MG63 (cell line): ENCODE measurements around the gene ZBTB8A. TPM values are rescaled to one million over a fixed set of nuclear protein-coding genes. Genes with fewer than 3 reads are reported as not detected.
"Not testable (repeated sequence)": the region's sequence is repeated elsewhere in the genome, so short reads cannot be mapped to it uniquely, and the experiment has no call there.

ENCODE experiments used
- DNase-seq: peaks from one replicate; pipeline ENCODE4 v3.0.0-alpha.2; 2020
- H3K27me3 ChIP-seq: fragments of 250-450 bp; sonication (Bioruptor Pico); 2 replicates; pipeline ENCODE4 v1.5.1; 2020; ENCODE audit warnings: mild to moderate bottlenecking, moderate library complexity
- H3K36me3 ChIP-seq: fragments of 250-450 bp; sonication (Bioruptor Pico); 2 replicates; pipeline ENCODE4 v1.5.1; 2020; ENCODE audit warnings: mild to moderate bottlenecking, moderate library complexity
- H3K4me3 ChIP-seq: fragments of 250-450 bp; sonication (Bioruptor Pico); 2 replicates; pipeline ENCODE4 v1.5.1; 2020; ENCODE audit warnings: mild to moderate bottlenecking, moderate library complexity
- H3K9me3 ChIP-seq: fragments of 250-450 bp; sonication (Bioruptor Pico); 2 replicates; pipeline ENCODE4 v1.5.1; 2020; ENCODE audit warnings: mild to moderate bottlenecking, moderate library complexity
- total RNA-seq: library from RNA; depleted of rRNA; stranded (reverse); fragments of >200 nt; shearing (Covaris generic); gene quantifications from 2 replicates; pipeline ENCODE4 v1.2.3, GENCODE V29; 2014; ENCODE audit warnings: low replicate concordance

ZBTB8A gene
- total RNA-seq, 1 experiment from 2014 or later: 3.2 TPM

DNA sequence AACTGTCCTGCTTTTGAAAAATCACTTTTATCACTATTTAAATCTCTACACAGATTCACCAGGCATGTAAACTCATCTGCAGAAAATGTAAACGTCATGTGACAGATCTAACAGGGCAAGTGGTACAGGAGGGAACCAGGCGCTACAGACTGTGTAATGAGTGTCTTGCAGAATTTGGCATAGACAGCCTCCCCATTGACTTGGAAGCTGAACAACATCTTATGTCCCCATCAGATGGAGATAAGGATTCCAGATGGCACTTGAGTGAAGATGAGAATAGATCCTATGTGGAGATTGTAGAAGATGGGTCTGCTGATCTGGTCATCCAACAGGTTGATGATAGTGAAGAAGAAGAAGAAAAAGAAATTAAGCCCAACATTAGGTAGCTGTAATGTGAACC lies 60.8 kb downstream of the ZBTB8A start:
- Histone ChIP-seq H3K4me3 (no peak overlapping the region), H3K9me3 (no peaks in the 10 kb centered on the region), H3K27me3 (no peaks in the 10 kb centered on the region), H3K36me3 (no peaks in the 10 kb centered on the region; the same call in 1 of the 2 replicates)
- DNase-seq: no peak

DNA sequence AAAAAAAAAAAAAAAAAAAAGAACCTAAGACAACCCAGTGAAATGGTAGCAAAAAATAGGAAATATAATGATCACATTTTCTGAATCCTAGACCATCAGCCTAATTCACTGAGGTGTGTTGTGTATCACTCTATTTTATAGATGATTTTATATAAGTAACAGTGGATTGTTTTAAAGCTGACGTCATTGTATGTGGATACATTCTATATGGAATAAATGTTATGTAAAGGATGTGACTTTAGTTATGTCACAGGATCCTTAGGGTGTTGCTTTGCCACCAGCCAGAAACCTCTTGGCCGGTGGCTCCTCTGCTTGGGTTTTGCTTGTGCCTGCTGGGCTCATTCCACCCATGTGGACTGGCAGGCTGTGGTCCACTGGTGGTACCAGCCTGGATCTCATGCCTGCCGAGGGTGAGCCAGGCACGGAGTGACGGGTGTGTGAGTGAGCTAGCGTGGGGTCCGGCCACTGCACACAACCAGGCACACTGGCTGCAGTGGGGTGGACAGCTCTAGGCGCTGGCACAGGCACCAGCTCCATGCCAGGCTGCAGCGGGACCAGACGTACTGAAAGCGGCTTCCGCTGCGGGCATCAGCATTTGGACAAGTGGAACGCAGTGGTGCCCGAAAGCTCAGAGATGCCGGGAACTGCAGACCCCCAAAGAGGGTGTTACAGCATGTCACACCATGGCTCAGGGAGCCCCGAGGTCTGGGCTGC lies 66.6 kb downstream of the ZBTB8A start:
- Histone ChIP-seq H3K36me3 (no peaks in the 10 kb centered on the region), H3K27me3 (no peaks in the 10 kb centered on the region), H3K4me3 (no peak overlapping the region), H3K9me3 (no peaks in the 10 kb centered on the region)
- no peak for DNase-seq

DNA sequence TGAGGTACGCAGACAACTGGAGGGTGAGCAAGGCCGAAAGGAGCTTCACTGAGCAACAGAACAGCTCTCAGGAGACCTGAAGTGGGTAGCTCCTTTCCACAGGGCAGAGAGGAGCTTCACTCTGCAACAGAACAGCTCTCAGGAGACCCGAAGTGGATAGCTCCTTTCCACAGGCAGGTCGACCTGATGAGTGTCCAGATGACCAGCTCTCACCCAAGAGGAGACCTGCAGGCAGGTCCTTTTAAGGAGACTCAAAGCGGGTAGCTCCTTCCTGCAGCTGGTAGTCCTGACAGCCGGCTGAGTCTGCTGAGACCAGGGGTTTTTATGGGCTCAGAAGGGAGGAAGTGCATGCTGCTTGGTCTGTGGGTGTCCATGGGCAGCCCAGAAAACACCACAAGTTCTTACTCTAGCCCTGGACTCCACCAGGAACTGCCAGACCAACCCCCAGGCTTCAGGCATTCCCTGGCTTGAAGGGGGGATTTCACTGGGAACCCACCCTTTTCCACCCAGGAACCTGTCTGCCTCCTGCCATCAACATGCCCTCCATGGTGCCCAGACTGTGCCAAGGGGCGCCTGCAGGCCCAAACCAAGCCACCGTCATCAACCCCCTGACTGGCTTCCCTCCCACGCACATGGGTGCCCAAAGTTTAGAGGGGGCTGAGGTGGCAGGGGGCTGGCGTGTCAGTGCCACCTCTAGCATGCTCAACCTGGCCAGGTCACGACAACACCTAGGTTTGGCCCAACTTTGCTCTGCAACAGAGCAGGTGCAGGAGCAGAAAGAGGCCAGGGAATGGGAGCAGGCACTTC lies 67.5 kb downstream of the ZBTB8A start:
- Histone ChIP-seq H3K4me3 (no peak overlapping the region), H3K9me3 (no peaks in the 10 kb centered on the region), H3K27me3 (no peaks in the 10 kb centered on the region), H3K36me3 (no peaks in the 10 kb centered on the region)
- DNase-seq: no peak

DNA sequence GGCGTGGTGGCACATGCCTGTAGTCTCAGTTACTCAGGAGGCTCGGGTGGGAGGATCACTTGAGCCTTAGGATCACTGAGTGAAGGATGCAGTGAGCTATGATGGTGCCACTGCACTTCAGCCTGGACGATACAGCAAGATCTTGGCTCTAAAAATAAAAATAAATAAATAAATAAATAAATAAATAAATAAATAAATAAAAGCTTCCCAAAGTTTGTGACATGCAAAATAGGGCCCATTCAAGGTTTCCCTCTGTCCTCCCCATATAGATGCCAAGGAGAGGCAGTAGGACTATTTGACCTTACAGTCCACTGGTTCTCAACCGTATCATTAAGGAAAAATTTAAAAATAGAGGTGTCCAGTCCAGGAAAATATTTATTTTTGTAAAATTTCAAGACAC lies 70.0 kb downstream of the ZBTB8A start:
- Histone ChIP-seq H3K9me3 (no peaks in the 10 kb centered on the region), H3K27me3 (no peaks in the 10 kb centered on the region), H3K36me3 (no peaks in the 10 kb centered on the region), H3K4me3 (no peak overlapping the region)
- no peak for DNase-seq

DNA sequence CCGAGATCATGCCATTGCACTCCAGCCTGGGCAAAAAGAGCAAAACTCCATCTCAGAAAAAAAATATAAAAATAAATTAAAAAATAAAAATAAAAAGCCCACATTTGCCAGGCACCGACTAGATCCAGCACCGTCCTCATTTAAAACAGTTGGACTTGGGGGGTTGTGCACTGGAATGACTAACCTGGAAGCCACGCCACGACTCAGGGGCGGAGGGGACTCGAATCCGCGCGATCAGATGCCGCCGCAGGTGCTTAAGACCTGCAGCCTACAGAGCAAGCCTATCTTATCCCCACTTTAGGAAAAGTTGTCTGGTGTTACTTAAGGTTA lies 72.6 kb downstream of the ZBTB8A start:
- H3K9me3 ChIP-seq: no peaks in the 10 kb centered on the region
- H3K27me3 ChIP-seq: no peaks in the 10 kb centered on the region
- H3K4me3 ChIP-seq: peak overlapping the region; percentile 54
- H3K36me3 ChIP-seq: no peaks in the 10 kb centered on the region
- DNase-seq: no peak

DNA sequence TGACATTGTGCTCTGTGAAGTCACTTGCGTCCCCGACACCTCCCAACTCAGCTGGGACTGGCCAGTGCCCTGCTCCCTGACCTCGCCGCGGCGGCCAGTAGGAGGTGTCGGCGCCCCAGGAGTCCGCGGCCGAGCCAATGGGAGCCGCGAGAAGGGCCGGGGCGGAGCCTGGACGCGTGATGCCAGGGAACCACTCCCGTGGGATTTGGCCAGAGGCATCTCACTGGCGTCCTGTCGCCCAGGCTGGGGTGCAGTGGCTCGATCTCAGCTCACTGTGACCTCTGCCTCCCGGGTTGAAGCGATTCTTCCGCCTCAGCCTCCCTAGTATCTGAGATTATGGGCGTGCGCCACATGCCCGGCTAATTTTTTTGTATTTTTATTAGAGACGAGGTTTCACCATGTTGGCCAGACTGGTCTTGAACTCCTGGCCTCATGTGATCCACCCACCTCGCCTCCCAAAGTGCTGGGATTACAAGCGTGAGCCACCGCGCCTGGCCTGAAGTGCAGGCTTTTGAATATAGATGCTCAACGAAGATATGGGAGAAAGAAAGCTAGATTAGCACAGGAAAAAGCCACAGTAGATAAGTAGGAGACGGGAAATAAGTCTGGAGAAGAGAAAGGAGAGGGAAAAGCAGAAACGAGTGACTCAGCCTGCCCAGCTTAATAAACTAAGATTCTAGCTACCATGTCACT lies 73.1 kb downstream of the ZBTB8A start:
- peak overlapping the region; percentile 54 for H3K4me3 ChIP-seq
- no peaks in the 10 kb centered on the region for H3K9me3 ChIP-seq
- no peaks in the 10 kb centered on the region for H3K27me3 ChIP-seq
- DNase-seq: peak; percentile 86
- H3K36me3 ChIP-seq: no peaks in the 10 kb centered on the region

DNA sequence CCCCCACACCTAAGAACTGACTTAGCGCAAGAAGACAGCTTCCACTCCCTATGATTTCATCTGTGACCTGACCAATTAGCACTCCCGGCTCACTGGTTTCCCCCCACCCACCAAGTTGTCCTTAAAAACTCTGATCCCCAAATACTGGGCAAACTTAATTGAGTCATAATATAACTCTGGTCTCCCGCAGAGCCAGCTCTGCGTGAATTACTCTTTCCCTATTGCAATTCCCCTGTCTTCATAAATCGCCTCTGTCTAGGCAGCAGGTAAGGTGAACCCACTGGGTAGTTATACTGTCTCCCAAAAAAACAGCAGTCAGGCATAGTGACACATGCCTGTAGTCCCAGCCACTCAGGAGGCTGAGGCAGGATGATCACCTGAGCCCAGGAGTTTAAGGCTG lies 74.2 kb downstream of the ZBTB8A start:
- no peaks in the 10 kb centered on the region for H3K9me3 ChIP-seq
- H3K4me3 ChIP-seq: no peak overlapping the region
- H3K27me3 ChIP-seq: no peaks in the 10 kb centered on the region
- no peaks in the 10 kb centered on the region for H3K36me3 ChIP-seq
- DNase-seq: no peak

DNA sequence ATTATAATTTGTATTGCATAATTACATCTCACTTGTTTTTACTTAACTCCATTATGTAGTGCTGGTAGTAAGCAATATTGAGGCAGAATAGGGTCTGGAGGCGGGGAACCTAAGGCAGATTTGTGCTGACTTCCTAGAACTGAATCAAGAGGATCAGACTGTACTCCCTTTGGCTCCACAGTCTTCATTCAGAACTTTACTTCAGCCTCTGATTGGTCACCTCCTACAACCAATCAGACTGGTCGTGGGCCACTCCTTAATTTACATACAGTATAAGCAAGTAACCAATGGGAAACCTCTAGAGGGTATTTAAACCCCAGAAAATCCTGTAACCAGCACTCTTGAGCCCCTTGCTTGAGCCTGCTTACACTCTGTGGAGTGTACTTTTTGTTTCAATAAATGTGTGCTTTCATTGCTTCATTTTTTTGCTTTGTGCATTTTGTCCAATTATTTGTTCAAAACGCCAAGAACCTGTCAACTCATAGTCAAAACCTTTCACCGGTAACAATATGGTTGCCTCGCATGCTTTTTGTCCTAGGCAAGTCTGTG lies 79.5 kb downstream of the ZBTB8A start:
- Histone ChIP-seq H3K9me3 (peaks cover 2% of the 10 kb centered on the region; the same call in 1 of the 2 replicates), H3K4me3 (no peak overlapping the region), H3K27me3 (no peaks in the 10 kb centered on the region), H3K36me3 (peaks cover 17% of the 10 kb centered on the region)
- DNase-seq: no peak

DNA sequence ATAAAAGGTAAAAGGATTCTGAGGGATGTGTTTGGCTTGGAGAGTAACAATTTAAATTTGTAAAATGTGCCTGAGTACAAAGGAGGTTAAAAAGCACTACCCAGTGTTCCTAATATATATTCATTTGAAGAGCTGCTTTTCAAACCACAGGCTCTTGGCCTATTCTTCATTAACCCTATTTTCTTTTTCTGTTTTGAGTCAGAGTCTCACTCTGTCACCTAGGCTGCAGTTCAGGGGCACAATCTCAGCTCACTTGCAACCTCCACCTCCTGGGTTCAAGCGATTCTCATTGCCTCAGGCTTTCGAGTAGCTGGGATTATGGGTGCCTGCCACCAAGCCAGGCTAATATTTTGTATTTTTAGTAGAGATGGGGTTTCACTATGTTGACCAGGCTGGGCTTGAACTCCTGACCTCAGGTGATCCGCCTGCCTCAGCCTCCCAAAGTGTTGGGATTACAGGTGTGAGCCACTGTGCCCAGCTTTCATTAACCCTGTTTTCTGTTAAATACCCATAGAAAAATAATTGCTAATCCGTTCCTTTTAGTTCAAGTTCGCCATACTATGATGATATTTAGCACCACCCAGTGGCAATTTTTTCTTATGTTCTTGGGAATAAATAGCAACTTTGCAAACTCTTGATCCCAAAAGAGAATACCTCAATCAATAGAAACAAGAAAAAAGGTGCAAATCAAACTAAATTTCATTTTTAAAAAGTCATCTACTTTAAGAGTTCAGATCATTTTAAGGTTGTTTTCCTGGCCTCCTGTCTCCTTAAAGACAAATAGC lies 80.7 kb downstream of the ZBTB8A start:
- peaks cover 2% of the 10 kb centered on the region; the same call in 1 of the 2 replicates for H3K9me3 ChIP-seq
- peaks cover 17% of the 10 kb centered on the region for H3K36me3 ChIP-seq
- DNase-seq: no peak
- H3K27me3 ChIP-seq: no peaks in the 10 kb centered on the region
- H3K4me3 ChIP-seq: no peak overlapping the region

DNA sequence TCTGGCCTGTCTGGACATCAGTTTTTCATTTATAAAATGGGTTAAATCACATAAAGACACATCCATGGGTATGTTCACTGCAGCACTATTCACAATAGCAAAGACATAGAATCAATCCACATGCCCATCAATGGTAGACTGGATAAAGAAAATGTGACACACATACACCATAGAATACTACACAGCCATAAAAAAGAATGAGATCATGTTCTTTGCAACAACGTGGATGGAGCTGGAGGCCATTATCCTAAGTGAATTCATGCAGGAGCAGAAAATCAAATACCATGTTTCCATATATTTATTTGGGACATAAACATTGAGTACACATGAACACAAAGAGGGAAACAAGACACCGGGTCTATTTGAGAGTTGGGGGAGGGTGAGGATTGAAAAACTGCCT lies 83.0 kb downstream of the ZBTB8A start:
- DNase-seq: no peak
- H3K36me3 ChIP-seq: peaks cover 25% of the 10 kb centered on the region
- H3K9me3 ChIP-seq: peaks cover 2% of the 10 kb centered on the region; the same call in 1 of the 2 replicates
- H3K4me3 ChIP-seq: no peak overlapping the region
- H3K27me3 ChIP-seq: no peaks in the 10 kb centered on the region

DNA sequence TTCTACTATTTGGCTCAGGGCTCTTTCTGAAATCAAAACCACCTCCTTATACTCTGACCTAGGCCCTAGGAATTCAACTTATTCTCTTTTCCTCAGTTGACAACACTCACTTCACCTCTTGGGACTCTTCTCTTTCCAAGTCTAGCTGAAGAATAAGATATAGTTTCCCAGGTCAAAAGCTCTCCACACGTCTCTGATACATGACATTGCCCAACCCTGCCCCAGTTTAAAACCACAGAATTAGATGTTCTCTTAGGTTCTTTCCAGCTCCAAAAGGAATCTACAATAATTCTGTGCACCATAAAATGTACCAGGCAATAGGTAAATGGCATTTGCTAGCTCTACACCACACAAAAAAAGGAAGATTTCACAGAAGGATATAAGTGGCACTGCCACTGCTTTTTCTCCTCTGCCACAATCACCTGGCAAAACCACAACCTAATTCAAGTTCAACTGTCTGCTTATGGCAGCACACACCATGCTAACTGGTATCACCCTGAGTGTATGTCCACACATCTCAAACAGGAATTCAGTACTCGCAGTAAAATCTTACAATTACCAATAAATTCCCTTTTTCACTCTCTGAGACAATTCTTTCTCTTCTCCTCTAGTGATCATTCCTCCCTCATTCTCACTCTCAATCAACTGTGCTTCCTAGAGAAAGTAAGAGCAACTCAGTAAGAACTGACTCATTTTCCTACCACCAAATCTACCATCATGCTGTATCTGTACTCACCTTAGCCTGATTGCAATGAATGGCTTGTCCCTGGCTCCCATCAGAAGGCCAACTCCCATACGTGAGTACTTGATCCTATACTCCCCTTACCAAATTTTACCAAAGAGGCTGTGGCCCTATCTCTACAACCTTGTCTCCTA lies 83.8 kb downstream of the ZBTB8A start:
- Histone ChIP-seq H3K9me3 (peaks cover 2% of the 10 kb centered on the region; the same call in 1 of the 2 replicates), H3K4me3 (no peak overlapping the region), H3K27me3 (no peaks in the 10 kb centered on the region), H3K36me3 (peaks cover 30% of the 10 kb centered on the region)
- DNase-seq: no peak

DNA sequence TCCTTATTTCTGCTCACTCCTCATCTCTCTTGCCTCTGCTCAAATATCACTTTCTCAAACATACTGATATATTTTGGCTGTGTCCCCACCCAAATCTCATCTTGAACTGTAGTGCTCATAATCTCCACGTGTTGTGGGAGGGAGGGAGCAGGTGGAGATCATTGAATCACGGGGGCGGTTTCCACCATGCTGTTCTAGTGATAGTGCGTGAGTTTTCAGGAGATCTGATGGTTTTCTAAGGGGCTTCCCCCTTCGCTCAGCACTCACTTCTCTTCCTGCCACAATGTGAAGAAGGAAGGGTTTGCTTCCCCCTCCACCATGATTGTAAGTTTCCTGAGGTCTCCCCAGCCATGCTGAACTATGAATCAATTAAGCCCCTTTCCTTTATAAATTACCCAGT lies 84.5 kb downstream of the ZBTB8A start:
- Histone ChIP-seq H3K4me3 (no peak overlapping the region), H3K36me3 (peaks cover 35% of the 10 kb centered on the region), H3K27me3 (no peaks in the 10 kb centered on the region), H3K9me3 (peaks cover 2% of the 10 kb centered on the region; the same call in 1 of the 2 replicates)
- DNase-seq: no peak

DNA sequence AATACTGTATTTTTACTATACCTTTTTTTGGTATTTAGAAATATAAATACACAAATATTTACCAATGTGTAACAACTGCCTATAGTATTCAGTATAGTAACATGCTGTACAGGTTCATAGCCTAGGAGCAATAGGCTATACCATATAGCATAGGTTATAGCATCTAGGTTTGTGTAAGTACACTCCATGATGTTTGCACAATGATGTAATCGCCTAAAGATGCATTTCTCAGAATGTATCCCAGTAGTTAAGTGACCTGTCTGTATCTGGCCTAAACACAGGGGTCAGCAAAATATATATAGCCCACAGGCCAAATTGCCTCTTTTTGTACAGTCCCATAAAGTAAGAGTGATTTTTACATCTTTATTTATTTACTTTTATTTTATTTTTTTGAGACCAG lies 86.9 kb downstream of the ZBTB8A start:
- Histone ChIP-seq H3K9me3 (no peaks in the 10 kb centered on the region), H3K36me3 (peaks cover 19% of the 10 kb centered on the region), H3K4me3 (no peak overlapping the region), H3K27me3 (no peaks in the 10 kb centered on the region)
- no peak for DNase-seq

DNA sequence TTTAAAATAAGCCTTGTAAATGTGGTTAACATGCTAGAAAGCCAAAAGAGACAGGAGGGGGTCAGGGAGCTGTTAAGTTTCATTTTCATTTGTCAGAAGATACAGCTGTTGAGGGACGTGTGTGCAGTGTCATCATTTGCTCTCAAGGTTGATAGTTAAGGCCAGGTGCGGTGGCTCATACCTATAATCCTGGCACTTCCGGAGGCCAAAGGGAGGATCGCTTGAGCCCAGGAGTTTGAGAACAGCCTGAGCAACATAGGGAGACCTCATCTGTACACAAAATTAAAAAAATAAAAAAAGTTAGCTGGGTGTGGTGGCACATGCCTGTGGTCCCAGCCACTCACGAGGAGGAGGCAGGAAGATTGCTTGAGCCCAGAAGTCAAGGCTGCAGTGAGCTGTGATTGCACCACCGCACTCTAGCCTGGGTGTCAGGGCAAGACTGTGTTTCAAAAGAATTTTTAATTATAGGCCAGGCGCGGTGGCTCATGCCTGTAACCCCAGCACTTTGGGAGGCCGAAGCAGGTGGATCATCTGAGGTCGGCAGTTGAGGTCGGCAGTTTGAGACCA lies 88.5 kb downstream of the ZBTB8A start:
- Histone ChIP-seq H3K9me3 (no peaks in the 10 kb centered on the region), H3K4me3 (no peak overlapping the region), H3K36me3 (peaks cover 30% of the 10 kb centered on the region), H3K27me3 (no peaks in the 10 kb centered on the region)
- DNase-seq: no peak

DNA sequence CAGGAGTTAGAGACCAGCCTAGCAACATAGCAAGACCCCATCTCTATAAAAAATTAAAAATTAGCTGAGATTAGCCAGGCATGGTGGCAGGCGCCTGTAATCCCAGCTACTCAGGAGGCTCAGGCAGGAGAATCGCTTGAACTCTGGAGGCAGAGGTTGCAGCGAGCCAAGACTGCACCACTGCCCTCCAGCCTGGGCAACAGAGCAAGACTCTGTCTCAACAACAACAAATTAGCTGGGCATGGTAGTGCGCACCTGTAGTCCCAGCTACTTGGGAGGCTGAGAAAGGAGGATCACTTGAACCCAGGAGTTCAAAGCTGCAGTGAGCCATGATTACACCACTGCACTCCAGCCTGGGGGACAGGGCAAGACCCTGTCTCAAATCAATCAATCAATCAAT lies 90.9 kb downstream of the ZBTB8A start:
- H3K36me3 ChIP-seq: peaks cover 40% of the 10 kb centered on the region
- H3K4me3 ChIP-seq, H3K9me3 ChIP-seq, H3K27me3 ChIP-seq, DNase-seq: not testable (repeated sequence)
